ENCODE results near the gene SPG11.

Gene SPG11

GRCh38 chr15:44525018-44525417 is 138.4 kb downstream of the SPG11 start:
- TF ChIP-seq CTCF (IDR thresholded peaks at IDR 0.05; ENCODE audit: low read depth, low read length), result no peak
- H3K27ac ChIP-seq, result no peak overlapping the region
- peaks cover 52% of the 10 kb centered on the region for H3K36me3 ChIP-seq
- no peaks in the 10 kb centered on the region for H3K27me3 ChIP-seq (ENCODE audit: insufficient read depth, low read depth, severe bottlenecking)
- no peak overlapping the region for H3K4me3 ChIP-seq (ENCODE audit: low read depth, low read length)
- DNase-seq, result no peak
- no peaks in the 10 kb centered on the region for H3K9me3 ChIP-seq (ENCODE audit: severe bottlenecking)

GRCh38 chr15:44519537-44519936 is 143.9 kb downstream of the SPG11 start:
- H3K9me3 ChIP-seq (ENCODE audit: severe bottlenecking), result no peaks in the 10 kb centered on the region
- peaks cover 67% of the 10 kb centered on the region for H3K36me3 ChIP-seq
- TF ChIP-seq CTCF (IDR thresholded peaks at IDR 0.05; ENCODE audit: low read depth, low read length), result no peak

DNA sequence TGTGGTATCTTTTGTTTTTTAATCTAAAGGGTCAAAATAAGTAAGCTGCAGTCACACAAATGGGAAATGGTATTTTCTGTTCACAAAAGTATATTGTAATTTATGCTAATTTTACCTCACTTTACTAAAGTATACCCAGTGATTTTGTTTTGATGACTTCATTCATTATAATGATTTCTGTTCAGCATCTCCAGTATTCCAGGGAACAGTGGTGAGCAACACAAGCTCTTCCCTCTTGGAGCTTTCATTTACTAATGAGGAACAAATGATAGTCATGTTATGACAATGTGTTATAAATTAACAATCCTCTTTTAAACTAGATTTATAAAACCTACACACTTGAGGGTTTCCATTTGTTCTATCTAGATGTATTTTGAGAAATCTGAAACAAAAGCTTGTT is 147.0 kb downstream of the SPG11 start:
- Histone ChIP-seq H3K36me3 (peaks cover 44% of the 10 kb centered on the region), H3K27me3 (ENCODE audit: insufficient read depth, low read depth, severe bottlenecking) (no peaks in the 10 kb centered on the region), H3K27ac (no peak overlapping the region), H3K9me3 (ENCODE audit: severe bottlenecking) (no peaks in the 10 kb centered on the region), H3K4me3 (ENCODE audit: low read depth, low read length) (no peak overlapping the region)
- TF ChIP-seq CTCF (IDR thresholded peaks at IDR 0.05; ENCODE audit: low read depth, low read length), result no peak
- no peak for DNase-seq

More at GRCh38 chr15:44519537-44519936, 143.9 kb downstream of the SPG11 start:
- Histone ChIP-seq H3K27ac (no peak overlapping the region), H3K27me3 (ENCODE audit: insufficient read depth, low read depth, severe bottlenecking) (no peaks in the 10 kb centered on the region), H3K4me3 (ENCODE audit: low read depth, low read length) (no peak overlapping the region)
- no peak for DNase-seq

Measured in WERI-Rb-1 (cell line).